Liver (tissue), 9 donors: ENCODE data around the gene NPAS2. TPM values are rescaled to one million over a fixed set of nuclear protein-coding genes. Genes with fewer than 3 reads are reported as not detected.

Experiments used
- DNase-seq: peaks from one replicate; pipeline ENCODE4 v3.0.0-alpha.2; 2017; ENCODE audit warnings: low spot score
- H3K27ac ChIP-seq, 2 donors: one replicate each; pipeline ENCODE4 v1.7.0; 2013; ENCODE audit warnings: inconsistent platforms in 2 of 2, low read length in 2 of 2, control low read depth in 1 of 2, low read depth in 1 of 2, mild to moderate bottlenecking in 1 of 2
- H3K27me3 ChIP-seq, 4 donors: one replicate each; pipeline versions ENCODE4 v1.6.1 to v1.7.0; 2013; ENCODE audit warnings: low read length in 3 of 4, inconsistent platforms in 1 of 4, mild to moderate bottlenecking in 1 of 4, moderate library complexity in 1 of 4; ENCODE audit not compliant: control insufficient read depth in 4 of 4, insufficient read depth in 4 of 4
- H3K36me3 ChIP-seq, 4 donors: one replicate each; pipeline versions ENCODE4 v1.6.1 to v1.7.0; 2013; ENCODE audit warnings: low read length in 3 of 4, mild to moderate bottlenecking in 3 of 4, low read depth in 1 of 4, moderate library complexity in 1 of 4; ENCODE audit not compliant: control insufficient read depth in 4 of 4, insufficient read depth in 3 of 4
- H3K4me1 ChIP-seq, 4 donors: one replicate each; pipeline versions ENCODE4 v1.6.1 to v1.7.0; 2013; ENCODE audit warnings: low read length in 3 of 4, mild to moderate bottlenecking in 3 of 4, moderate library complexity in 1 of 4; ENCODE audit not compliant: control insufficient read depth in 4 of 4, insufficient read depth in 4 of 4
- H3K4me3 ChIP-seq, 3 donors: one replicate each; pipeline versions ENCODE4 v1.6.1 to v1.7.0; 2013; ENCODE audit warnings: low read length in 3 of 3, control low read depth in 1 of 3, low read depth in 1 of 3, mild to moderate bottlenecking in 1 of 3
- H3K9ac ChIP-seq, 2 donors: one replicate each; pipeline ENCODE4 v1.7.0; 2013; ENCODE audit warnings: low read length in 2 of 2, mild to moderate bottlenecking in 2 of 2, moderate library complexity in 2 of 2, control low read depth in 1 of 2, low read depth in 1 of 2
- H3K9me3 ChIP-seq, 4 donors: one replicate each; pipeline versions ENCODE4 v1.6.1 to v1.7.0; 2013; ENCODE audit warnings: low read length in 3 of 4; ENCODE audit not compliant: control insufficient read depth in 4 of 4
- ATF3 ChIP-seq: IDR thresholded peaks from 2 replicates; pipeline ENCODE4 v1.6.1; 2016; ENCODE audit warnings: antibody characterized with exemption
- CTCF ChIP-seq: fragments of 150-350 bp; IDR thresholded peaks from 2 replicates; pipeline ENCODE4 v1.5.1; 2017; ENCODE audit warnings: improper control_type of control experiment, low read depth, low read length; ENCODE audit not compliant: missing input control
- EGR1 ChIP-seq, 2 donors: IDR thresholded peaks; 2 replicates each; pipeline ENCODE4 v1.6.1; 2016 to 2018; ENCODE audit warnings: antibody characterized with exemption in 2 of 2, low read depth in 2 of 2
- FOXA1 ChIP-seq: IDR thresholded peaks from 2 replicates; pipeline ENCODE4 v1.6.1; 2016; ENCODE audit warnings: antibody characterized with exemption
- FOXA2 ChIP-seq: IDR thresholded peaks from 2 replicates; pipeline ENCODE4 v1.6.1; 2016; ENCODE audit warnings: antibody characterized with exemption
- GABPA ChIP-seq, 2 donors: IDR thresholded peaks in 1 of 2; conservative IDR thresholded peaks in 1 of 2; 2 replicates each; pipeline ENCODE4 v1.6.1; 2016; ENCODE audit warnings: antibody characterized with exemption in 2 of 2, mild to moderate bottlenecking in 1 of 2, moderate library complexity in 1 of 2
- HNF4A ChIP-seq, 2 donors: conservative IDR thresholded peaks; 2 replicates each; pipeline ENCODE4 v1.6.1; 2016; ENCODE audit warnings: antibody characterized with exemption in 2 of 2, mild to moderate bottlenecking in 2 of 2
- HNF4G ChIP-seq: IDR thresholded peaks from 2 replicates; pipeline ENCODE4 v1.6.1; 2016; ENCODE audit warnings: antibody characterized with exemption
- JUND ChIP-seq, 2 donors: IDR thresholded peaks; 2 replicates each; pipeline ENCODE4 v1.6.1; 2016; ENCODE audit warnings: antibody characterized with exemption in 2 of 2
- MAX ChIP-seq: IDR thresholded peaks from 2 replicates; pipeline ENCODE4 v1.6.1; 2016; ENCODE audit warnings: antibody characterized with exemption
- NR2F2 ChIP-seq: IDR thresholded peaks from 2 replicates; pipeline ENCODE4 v1.6.1; 2016; ENCODE audit warnings: antibody characterized with exemption
- RAD21 ChIP-seq, 2 donors: IDR thresholded peaks; 2 replicates each; pipeline ENCODE4 v1.6.1; 2016; ENCODE audit warnings: antibody characterized with exemption in 2 of 2, mild to moderate bottlenecking in 2 of 2
- REST ChIP-seq: IDR thresholded peaks from 2 replicates; pipeline ENCODE4 v1.6.1; 2016; ENCODE audit warnings: antibody characterized with exemption, mild to moderate bottlenecking
- RXRA ChIP-seq, 2 donors: IDR thresholded peaks; 2 replicates each; pipeline ENCODE4 v1.6.1; 2017 to 2018; ENCODE audit warnings: antibody characterized with exemption in 2 of 2, mild to moderate bottlenecking in 1 of 2
- SP1 ChIP-seq: IDR thresholded peaks from 2 replicates; pipeline ENCODE4 v1.6.1; 2018; ENCODE audit warnings: antibody characterized with exemption, mild to moderate bottlenecking
- TAF1 ChIP-seq: conservative IDR thresholded peaks from 2 replicates; pipeline ENCODE4 v1.6.1; 2016; ENCODE audit warnings: antibody characterized with exemption, mild to moderate bottlenecking
- YY1 ChIP-seq: IDR thresholded peaks from 2 replicates; pipeline ENCODE4 v1.6.1; 2016; ENCODE audit warnings: antibody characterized with exemption, mild to moderate bottlenecking
- ZBTB33 ChIP-seq: IDR thresholded peaks from 2 replicates; pipeline ENCODE4 v1.6.1; 2016; ENCODE audit warnings: antibody characterized with exemption
- WGBS: extraction: QIAGEN DNeasy Blood & Tissue Kit; methylation state at CpG from one replicate; pipeline ENCODE4 v1.1.7; 2013; 5-methylcytosine and 5-hydroxymethylcytosine counted together
- polyA plus RNA-seq, 2 donors: library from polyadenylated mRNA; stranded (reverse) in 1 of 2; unstranded in 1 of 2; fragments of 200-250 nt in 1 of 2; fragments of >200 nt in 1 of 2; fragmentation: Nextera tagmentation in 1 of 2; extraction: Ambion mirVana in 1 of 2; gene quantifications; one replicate each; pipeline versions ENCODE4 v1.2.1 to v1.2.3, GENCODE V29; 2013 to 2015
- total RNA-seq, 2 donors: library from RNA; depleted of rRNA; stranded (reverse); fragments of >200 nt; gene quantifications; one replicate each; pipeline ENCODE4 v1.2.3, GENCODE V29; 2014
- donor health status: healthy.
- donor health status: healthy.
- donor health status: healthy.
- donor health status: healthy.
- donor health status: healthy.

Gene NPAS2
- total and polyA plus RNA-seq, 4 donors: 0.33 to 24.3 (median 6.6) TPM

- Histone ChIP-seq H3K9me3 (no peaks in the 10 kb centered on the region), H3K27me3 (no peaks in the 10 kb centered on the region), H3K4me3 (no peak overlapping the region), H3K4me1 (peaks cover 17 to 35% (median 25%) of the 10 kb centered on the region in 4 donors), H3K9ac (no peak overlapping the region), H3K36me3 (no peaks in the 10 kb centered on the region), H3K27ac (no peak overlapping the region)
- DNase-seq: no peak
- no peak for TF ChIP-seq EGR1 (IDR thresholded peaks at IDR 0.05; ENCODE audit: low read depth in 2 of 2)
- no peak for TF ChIP-seq JUND (IDR thresholded peaks at IDR 0.05)
- TF ChIP-seq MAX: no peak
- no peak for TF ChIP-seq ZBTB33
- TF ChIP-seq RXRA (IDR thresholded peaks at IDR 0.05): no peak
- TF ChIP-seq ATF3: no peak
- TF ChIP-seq CTCF: no peak
- TF ChIP-seq GABPA (IDR thresholded peaks at IDR 0.05 in 1 of 2, conservative IDR thresholded peaks at IDR 0.05 in 1 of 2): no peak
- TF ChIP-seq REST: no peak
- TF ChIP-seq NR2F2: no peak
- no peak for TF ChIP-seq YY1
- no peak for TF ChIP-seq HNF4G
- no peak for TF ChIP-seq TAF1
- TF ChIP-seq RAD21 (IDR thresholded peaks at IDR 0.05): no peak
- TF ChIP-seq FOXA1: no peak
- no peak for TF ChIP-seq SP1
- TF ChIP-seq FOXA2: no peak
- no peak for TF ChIP-seq HNF4A (conservative IDR thresholded peaks at IDR 0.05)
- WGBS: 93% methylated on average over 7 of the region's 7 CpGs
These were observed 60.8 kb downstream of the NPAS2 start for GRCh38 chr2:100880730-100881129.
